ENCODE measurements around the gene TRAF7.
A peak's percentile ranks its signal among the peaks of the same experiment; 100 is the strongest.

TRAF7 gene

GRCh38 chr16:2223221-2223941 is 67.8 kb downstream of the TRAF7 start, which contains the start of gene E4F1:
TSS of gene E4F1 (plus strand) at chr16:2223591. CDS start at chr16:2223614, 23 bp downstream.
- DNase-seq (ENCODE audit: low spot score), result peak; percentile 99

- no peak for DNase-seq (ENCODE audit: low spot score)
These were observed 68.4 kb downstream of the TRAF7 start for GRCh38 chr16:2223942-2224486.

- no peak for DNase-seq (ENCODE audit: low spot score)
These were observed 70.7 kb downstream of the TRAF7 start for GRCh38 chr16:2226245-2226793.

- no peak for DNase-seq (ENCODE audit: low spot score)
These were observed 71.3 kb downstream of the TRAF7 start for GRCh38 chr16:2226918-2227317.

Measured in CD4-positive, alpha-beta T cell treated with Interleukin-6 at 100 ng/mL for 8 hours (primary cell).